VCaP (cell line): Measurements from ENCODE around the gene GDAP1L1.
"Not testable (repeated sequence)": the region's sequence is repeated elsewhere in the genome, so short reads cannot be mapped to it uniquely, and the experiment has no call there.

Experiments
- H3K27ac ChIP-seq: fragments of 450-650 bp; 2 replicates; pipeline ENCODE4 v1.5.1; 2017
- TF ChIP-seq, protein P1 (sequence below): fragments of 450-650 bp; conservative IDR thresholded peaks from 2 replicates; pipeline ENCODE4 v1.5.1; 2017; ENCODE audit warnings: mild to moderate bottlenecking, moderate library complexity

GDAP1L1 gene

GRCh38 chr20:44231713-44232468, 15.2 kb upstream of the GDAP1L1 start:
- TF ChIP-seq, protein P1, sequence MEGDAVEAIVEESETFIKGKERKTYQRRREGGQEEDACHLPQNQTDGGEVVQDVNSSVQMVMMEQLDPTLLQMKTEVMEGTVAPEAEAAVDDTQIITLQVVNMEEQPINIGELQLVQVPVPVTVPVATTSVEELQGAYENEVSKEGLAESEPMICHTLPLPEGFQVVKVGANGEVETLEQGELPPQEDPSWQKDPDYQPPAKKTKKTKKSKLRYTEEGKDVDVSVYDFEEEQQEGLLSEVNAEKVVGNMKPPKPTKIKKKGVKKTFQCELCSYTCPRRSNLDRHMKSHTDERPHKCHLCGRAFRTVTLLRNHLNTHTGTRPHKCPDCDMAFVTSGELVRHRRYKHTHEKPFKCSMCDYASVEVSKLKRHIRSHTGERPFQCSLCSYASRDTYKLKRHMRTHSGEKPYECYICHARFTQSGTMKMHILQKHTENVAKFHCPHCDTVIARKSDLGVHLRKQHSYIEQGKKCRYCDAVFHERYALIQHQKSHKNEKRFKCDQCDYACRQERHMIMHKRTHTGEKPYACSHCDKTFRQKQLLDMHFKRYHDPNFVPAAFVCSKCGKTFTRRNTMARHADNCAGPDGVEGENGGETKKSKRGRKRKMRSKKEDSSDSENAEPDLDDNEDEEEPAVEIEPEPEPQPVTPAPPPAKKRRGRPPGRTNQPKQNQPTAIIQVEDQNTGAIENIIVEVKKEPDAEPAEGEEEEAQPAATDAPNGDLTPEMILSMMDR, result no peak
- no peak overlapping the region for H3K27ac ChIP-seq

- not testable (repeated sequence) for H3K27ac ChIP-seq
These were observed 14.6 kb upstream of the GDAP1L1 start for GRCh38 chr20:44232469-44232856.

GRCh38 chr20:44233436-44234016, 13.6 kb upstream of the GDAP1L1 start:
- TF ChIP-seq, protein P1, result no peak
- no peak overlapping the region for H3K27ac ChIP-seq

- no peak overlapping the region for H3K27ac ChIP-seq
- TF ChIP-seq, protein P1, result no peak
These were observed 12.4 kb upstream of the GDAP1L1 start for GRCh38 chr20:44234566-44235317.

GRCh38 chr20:44235702-44236101, 11.4 kb upstream of the GDAP1L1 start:
- TF ChIP-seq, protein P1, result no peak
- H3K27ac ChIP-seq, result no peak overlapping the region

DNA sequence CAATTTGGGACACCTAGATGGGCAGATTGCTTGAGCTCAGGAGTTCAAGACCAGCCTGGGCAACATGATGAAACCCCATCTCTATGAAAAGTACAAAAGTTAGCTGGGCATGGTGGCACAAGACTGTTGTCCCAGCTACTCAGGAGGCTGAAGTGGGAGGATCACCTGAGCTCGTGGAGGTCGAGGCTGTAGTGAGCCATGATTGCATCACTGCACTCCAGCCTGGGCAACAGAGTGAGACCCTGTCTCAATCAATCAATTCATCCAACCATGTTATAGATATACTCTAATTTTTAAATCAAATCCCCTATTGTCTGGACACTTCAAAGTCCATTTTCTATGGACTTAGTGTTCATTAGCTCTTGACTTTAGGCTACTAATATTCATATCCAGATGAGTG, 10.3 kb upstream of the GDAP1L1 start:
- not testable (repeated sequence) for H3K27ac ChIP-seq

GRCh38 chr20:44241796-44242195, 5.3 kb upstream of the GDAP1L1 start:
- no peak overlapping the region for H3K27ac ChIP-seq
- TF ChIP-seq, protein P1, result no peak

DNA sequence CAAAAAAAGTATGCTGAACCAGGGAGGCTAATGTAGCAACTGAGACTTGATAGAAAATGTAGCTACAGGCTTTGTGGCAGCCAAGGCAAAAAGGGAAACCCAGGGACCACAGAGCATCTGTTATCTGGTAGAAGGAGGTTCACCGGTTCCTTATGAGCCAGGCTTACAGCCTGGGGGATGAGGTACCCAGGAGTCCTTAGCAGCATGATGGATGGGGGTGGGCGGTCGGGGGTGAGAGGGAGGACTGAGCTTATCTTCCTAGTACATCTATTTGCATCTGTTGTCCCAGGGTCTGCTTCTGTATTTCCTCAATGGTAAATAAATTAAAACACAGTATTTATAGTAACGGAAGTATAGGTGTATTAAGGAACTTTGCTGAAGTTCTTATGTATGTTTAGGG, 1.1 kb upstream of the GDAP1L1 start:
- TF ChIP-seq, protein P1, result no peak
- H3K27ac ChIP-seq, result no peak overlapping the region
